ENCODE results near the gene PDGFRB.

GRCh38 chr5:150107909-150108447 lies 47.7 kb downstream of the PDGFRB start:
- no peak for TF ChIP-seq CTCF (IDR thresholded peaks at IDR 0.05; ENCODE audit: poor library complexity, severe bottlenecking)
- TF ChIP-seq MXI1 (conservative IDR thresholded peaks at IDR 0.05; ENCODE audit: poor library complexity, severe bottlenecking), result no peak
- no peak for TF ChIP-seq TAF1 (IDR thresholded peaks at IDR 0.05; ENCODE audit: low read depth)
- TF ChIP-seq POLR2AphosphoS5 (IDR thresholded peaks at IDR 0.05), result no peak
- no peak for TF ChIP-seq EP300 (conservative IDR thresholded peaks at IDR 0.05; ENCODE audit: poor library complexity, severe bottlenecking)
- no peak for TF ChIP-seq REST (IDR thresholded peaks at IDR 0.05; ENCODE audit: borderline replicate concordance)

Measured in neural cell (in vitro differentiated cells).